ENCODE measurements around the gene PAQR6.

PAQR6 gene

DNA sequence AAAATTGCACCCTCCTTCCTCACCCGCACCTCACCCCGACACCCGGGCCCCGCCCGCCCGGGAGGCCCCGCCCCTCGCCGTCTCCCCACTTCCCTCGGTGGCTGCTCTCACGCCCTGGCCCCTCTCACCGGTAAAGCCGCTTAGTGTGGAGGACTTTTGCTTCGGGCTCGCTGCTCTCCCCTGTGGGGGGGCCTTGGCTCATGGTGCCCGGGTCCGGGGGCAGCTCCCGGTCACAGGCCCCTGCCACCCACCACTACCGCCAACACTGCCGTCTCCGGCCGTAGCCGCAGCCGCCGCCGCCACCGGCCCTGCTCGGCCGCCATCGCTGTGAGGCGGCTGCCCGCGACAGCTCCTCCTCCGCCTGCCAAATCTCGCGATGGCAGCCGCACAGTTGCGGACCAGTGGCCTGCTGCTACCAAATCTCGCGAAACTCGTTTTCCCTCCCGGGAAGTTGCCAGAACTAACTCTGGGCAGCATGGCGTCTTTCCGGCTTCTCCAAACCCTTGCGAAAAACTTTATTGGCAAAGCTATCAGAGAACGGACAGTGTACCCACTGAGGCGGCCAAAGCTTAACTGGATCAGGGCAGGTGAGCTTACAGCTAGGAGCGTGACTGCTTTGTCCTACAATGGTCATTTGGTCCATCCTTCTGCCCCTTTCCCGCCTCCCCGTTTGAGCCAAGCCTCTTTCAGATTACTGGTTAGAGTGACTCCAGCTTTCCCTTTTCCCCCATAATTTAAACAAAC lies 34.8 kb upstream of the PAQR6 start, which contains the start of gene SMG5:
Gene SMG5, minus strand, starts transcription at position 347 of the 744 bp plus-strand sequence. Its CDS starts 145 bp downstream, at position 202.
- Histone ChIP-seq H3K9me3 (replicated peaks; ENCODE audit: insufficient read depth, low read length) (no peaks in the 10 kb centered on the region), H2AFZ (ENCODE audit: low read length) (peak within 1 kb of the TSS; percentile 77), H4K20me1 (ENCODE audit: insufficient read depth, low read length) (0 out of 2 replicates have a peak, but pooled peaks cover 3% of the 10 kb centered on the region), H3K79me2 (ENCODE audit: low read length) (peaks cover 76% of the 10 kb centered on the region), H3K27ac (ENCODE audit: low read length) (peak within 1 kb of the TSS; percentile 68), H3F3A (ENCODE audit: insufficient read depth, low read length) (peaks cover 7% of the 10 kb centered on the region), H3K36me3 (replicated peaks; ENCODE audit: insufficient read depth, low read length) (peaks cover 14% of the 10 kb centered on the region), H3K4me3 (ENCODE audit: low read length) (peak within 1 kb of the TSS; percentile 84), H3K9ac (ENCODE audit: low read length) (peak within 1 kb of the TSS; percentile 79), H3K9me2 (replicated peaks; ENCODE audit: insufficient read depth, low read length) (no peaks in the 10 kb centered on the region), H3K4me1 (ENCODE audit: low read length) (peaks cover 23% of the 10 kb centered on the region; the same call in 1 of the 2 replicates), H3K27me3 (replicated peaks; ENCODE audit: insufficient read depth, low read length) (no peaks in the 10 kb centered on the region), H3K4me2 (ENCODE audit: low read depth, low read length) (peak within 1 kb of the TSS; percentile 90)
- TF ChIP-seq EZH2 (optimal IDR thresholded peaks at IDR 0.05; ENCODE audit: low read depth, low read length) (no peak), EZH2phosphoT487 (IDR thresholded peaks at IDR 0.05; ENCODE audit: low read length) (no peak)
- DNase-seq, result peak; percentile 100

DNA sequence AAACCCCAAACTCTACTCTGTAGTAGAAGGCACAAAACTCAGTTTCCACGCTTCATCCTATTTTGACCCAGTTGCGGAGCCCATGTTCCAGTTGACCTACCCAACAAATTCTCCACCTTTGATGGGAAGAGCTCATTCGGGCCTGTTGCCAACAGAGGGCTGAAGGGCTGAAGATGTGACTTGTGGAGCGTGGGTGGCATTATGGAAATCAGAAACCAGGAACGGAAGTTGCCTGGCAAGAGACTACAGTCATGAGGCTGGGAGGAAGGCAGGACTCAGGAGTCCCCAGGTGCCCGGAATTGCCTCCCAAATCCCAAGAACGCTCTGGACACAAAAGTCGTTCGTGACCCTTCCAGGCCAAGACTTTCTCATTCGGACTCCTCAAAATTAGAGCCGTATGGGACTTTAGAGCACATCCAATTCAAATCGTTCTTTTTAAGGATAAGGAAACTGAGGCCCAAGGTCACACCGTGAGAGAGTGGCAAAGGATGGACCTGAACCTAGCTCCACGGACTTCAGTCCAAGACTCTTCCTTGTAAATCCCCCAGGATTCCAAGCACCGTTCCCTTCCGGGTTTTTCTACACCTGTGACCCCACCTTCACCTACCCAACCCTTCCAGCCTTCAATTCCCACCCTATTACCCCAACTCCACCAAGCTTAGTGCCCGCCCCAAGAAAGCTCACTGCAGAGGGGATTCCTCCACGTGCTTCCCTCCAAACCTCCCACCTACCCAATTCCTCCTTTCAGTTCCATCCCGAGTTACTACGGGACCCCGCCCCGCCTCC lies 34.0 kb upstream of the PAQR6 start:
- TF ChIP-seq, protein P1, sequence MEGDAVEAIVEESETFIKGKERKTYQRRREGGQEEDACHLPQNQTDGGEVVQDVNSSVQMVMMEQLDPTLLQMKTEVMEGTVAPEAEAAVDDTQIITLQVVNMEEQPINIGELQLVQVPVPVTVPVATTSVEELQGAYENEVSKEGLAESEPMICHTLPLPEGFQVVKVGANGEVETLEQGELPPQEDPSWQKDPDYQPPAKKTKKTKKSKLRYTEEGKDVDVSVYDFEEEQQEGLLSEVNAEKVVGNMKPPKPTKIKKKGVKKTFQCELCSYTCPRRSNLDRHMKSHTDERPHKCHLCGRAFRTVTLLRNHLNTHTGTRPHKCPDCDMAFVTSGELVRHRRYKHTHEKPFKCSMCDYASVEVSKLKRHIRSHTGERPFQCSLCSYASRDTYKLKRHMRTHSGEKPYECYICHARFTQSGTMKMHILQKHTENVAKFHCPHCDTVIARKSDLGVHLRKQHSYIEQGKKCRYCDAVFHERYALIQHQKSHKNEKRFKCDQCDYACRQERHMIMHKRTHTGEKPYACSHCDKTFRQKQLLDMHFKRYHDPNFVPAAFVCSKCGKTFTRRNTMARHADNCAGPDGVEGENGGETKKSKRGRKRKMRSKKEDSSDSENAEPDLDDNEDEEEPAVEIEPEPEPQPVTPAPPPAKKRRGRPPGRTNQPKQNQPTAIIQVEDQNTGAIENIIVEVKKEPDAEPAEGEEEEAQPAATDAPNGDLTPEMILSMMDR (IDR thresholded peaks at IDR 0.05; ENCODE audit: low read length), result no peak
- TF ChIP-seq EZH2phosphoT487 (IDR thresholded peaks at IDR 0.05; ENCODE audit: low read length) (no peak), EZH2 (optimal IDR thresholded peaks at IDR 0.05; ENCODE audit: low read depth, low read length) (no peak)
- Histone ChIP-seq H3K36me3 (replicated peaks; ENCODE audit: insufficient read depth, low read length) (peaks cover 17% of the 10 kb centered on the region), H3K4me2 (ENCODE audit: low read depth, low read length) (peak overlapping the region; percentile 90), H2AFZ (ENCODE audit: low read length) (peak overlapping the region; percentile 56; the same call in 1 of the 2 replicates), H3K4me3 (ENCODE audit: low read length) (peak overlapping the region; percentile 84), H3K9ac (ENCODE audit: low read length) (peak overlapping the region; percentile 79), H3F3A (ENCODE audit: insufficient read depth, low read length) (peaks cover 7% of the 10 kb centered on the region), H4K20me1 (ENCODE audit: insufficient read depth, low read length) (0 out of 2 replicates have a peak, but pooled peaks cover 3% of the 10 kb centered on the region), H3K9me3 (replicated peaks; ENCODE audit: insufficient read depth, low read length) (no peaks in the 10 kb centered on the region), H3K9me2 (replicated peaks; ENCODE audit: insufficient read depth, low read length) (no peaks in the 10 kb centered on the region), H3K27me3 (replicated peaks; ENCODE audit: insufficient read depth, low read length) (no peaks in the 10 kb centered on the region), H3K79me2 (ENCODE audit: low read length) (peaks cover 81% of the 10 kb centered on the region), H3K4me1 (ENCODE audit: low read length) (peaks cover 23% of the 10 kb centered on the region; the same call in 1 of the 2 replicates), H3K27ac (ENCODE audit: low read length) (peak overlapping the region; percentile 68)
- DNase-seq, result peak; percentile 47

- peak overlapping the region; percentile 68 for H3K27ac ChIP-seq (ENCODE audit: low read length)
- H3K9me3 ChIP-seq (replicated peaks; ENCODE audit: insufficient read depth, low read length), result no peaks in the 10 kb centered on the region
- no peaks in the 10 kb centered on the region for H3K27me3 ChIP-seq (replicated peaks; ENCODE audit: insufficient read depth, low read length)
- H3K4me1 ChIP-seq (ENCODE audit: low read length), result peaks cover 23% of the 10 kb centered on the region; the same call in 1 of the 2 replicates
- H3K9ac ChIP-seq (ENCODE audit: low read length), result peak overlapping the region; percentile 79
- H3F3A ChIP-seq (ENCODE audit: insufficient read depth, low read length), result peaks cover 7% of the 10 kb centered on the region
- DNase-seq, result peak; percentile 91
- H3K79me2 ChIP-seq (ENCODE audit: low read length), result peaks cover 83% of the 10 kb centered on the region
- peak overlapping the region; percentile 84 for H3K4me3 ChIP-seq (ENCODE audit: low read length)
- no peaks in the 10 kb centered on the region for H3K9me2 ChIP-seq (replicated peaks; ENCODE audit: insufficient read depth, low read length)
- peaks cover 21% of the 10 kb centered on the region for H3K36me3 ChIP-seq (replicated peaks; ENCODE audit: insufficient read depth, low read length)
- no peak overlapping the region for H2AFZ ChIP-seq (ENCODE audit: low read length)
- H4K20me1 ChIP-seq (ENCODE audit: insufficient read depth, low read length), result 0 out of 2 replicates have a peak, but pooled peaks cover 3% of the 10 kb centered on the region
- H3K4me2 ChIP-seq (ENCODE audit: low read depth, low read length), result peak overlapping the region; percentile 90
- TF ChIP-seq, protein P1 (IDR thresholded peaks at IDR 0.05; ENCODE audit: low read length), result peak; percentile 43
- TF ChIP-seq EZH2 (optimal IDR thresholded peaks at IDR 0.05; ENCODE audit: low read depth, low read length), result no peak
Observed at GRCh38 chr1:156281281-156281680, 33.4 kb upstream of the PAQR6 start.
